ENCODE results near the gene ZBTB37.
"Not testable (repeated sequence)": the region's sequence is repeated elsewhere in the genome, so short reads cannot be mapped to it uniquely, and the experiment has no call there.

Gene ZBTB37

GRCh38 chr1:173862146-173862768 lies 5.9 kb upstream of the ZBTB37 start:
- H3K9me3 Mint-ChIP-seq, H3K27me3 Mint-ChIP-seq: not testable (repeated sequence)
- Mint-ChIP-seq H3K4me1 (peaks cover 19% of the 10 kb centered on the region), H3K27ac (peak overlapping the region; percentile 99), H3K4me3 (peak overlapping the region; percentile 98), H3K36me3 (peaks cover 42% of the 10 kb centered on the region)

- Mint-ChIP-seq H3K9me3 (no peaks in the 10 kb centered on the region), H3K27me3 (no peaks in the 10 kb centered on the region), H3K4me3 (peak overlapping the region; percentile 98), H3K36me3 (peaks cover 48% of the 10 kb centered on the region), H3K27ac (peak overlapping the region; percentile 99), H3K4me1 (peaks cover 19% of the 10 kb centered on the region)
Observed at GRCh38 chr1:173862769-173863223, 5.4 kb upstream of the ZBTB37 start.

- peak overlapping the region; percentile 98 for H3K4me3 Mint-ChIP-seq
- H3K36me3 Mint-ChIP-seq: peaks cover 48% of the 10 kb centered on the region
Observed at GRCh38 chr1:173863224-173864161, 4.7 kb upstream of the ZBTB37 start.

GRCh38 chr1:173864179-173864867 lies 3.9 kb upstream of the ZBTB37 start:
- peak overlapping the region; percentile 98 for H3K4me3 Mint-ChIP-seq
- peaks cover 48% of the 10 kb centered on the region for H3K36me3 Mint-ChIP-seq
- H3K27ac Mint-ChIP-seq: peak overlapping the region; percentile 99
- H3K9me3 Mint-ChIP-seq: no peaks in the 10 kb centered on the region
- peaks cover 26% of the 10 kb centered on the region for H3K4me1 Mint-ChIP-seq
- no peaks in the 10 kb centered on the region for H3K27me3 Mint-ChIP-seq

More at GRCh38 chr1:173863224-173864161, 4.7 kb upstream of the ZBTB37 start:
- no peaks in the 10 kb centered on the region for H3K27me3 Mint-ChIP-seq
- no peaks in the 10 kb centered on the region for H3K9me3 Mint-ChIP-seq
- H3K27ac Mint-ChIP-seq: peak overlapping the region; percentile 99
- H3K4me1 Mint-ChIP-seq: peaks cover 19% of the 10 kb centered on the region

GRCh38 chr1:173865468-173866164 lies 2.6 kb upstream of the ZBTB37 start:
- Mint-ChIP-seq H3K27ac (peak overlapping the region; percentile 99), H3K4me1 (peaks cover 37% of the 10 kb centered on the region), H3K4me3 (peak overlapping the region; percentile 98), H3K36me3 (peaks cover 48% of the 10 kb centered on the region), H3K27me3 (no peaks in the 10 kb centered on the region), H3K9me3 (no peaks in the 10 kb centered on the region)

GRCh38 chr1:173866413-173867115 lies 1.6 kb upstream of the ZBTB37 start:
- Mint-ChIP-seq H3K4me3 (peak overlapping the region; percentile 98), H3K36me3 (peaks cover 51% of the 10 kb centered on the region), H3K4me1 (peaks cover 46% of the 10 kb centered on the region), H3K27ac (peak overlapping the region; percentile 99), H3K9me3 (no peaks in the 10 kb centered on the region), H3K27me3 (no peaks in the 10 kb centered on the region)

- H3K27ac Mint-ChIP-seq: peak overlapping the region; percentile 99
- no peaks in the 10 kb centered on the region for H3K27me3 Mint-ChIP-seq
- H3K4me1 Mint-ChIP-seq: peaks cover 50% of the 10 kb centered on the region
- peak overlapping the region; percentile 98 for H3K4me3 Mint-ChIP-seq
- peaks cover 49% of the 10 kb centered on the region for H3K36me3 Mint-ChIP-seq
- H3K9me3 Mint-ChIP-seq: no peaks in the 10 kb centered on the region
Observed at GRCh38 chr1:173867141-173867752, 933 bp upstream of the ZBTB37 start.

- H3K36me3 Mint-ChIP-seq: peaks cover 51% of the 10 kb centered on the region
- peak within 1 kb of the TSS; percentile 99 for H3K27ac Mint-ChIP-seq
- no peaks in the 10 kb centered on the region for H3K27me3 Mint-ChIP-seq
- H3K4me3 Mint-ChIP-seq: peak within 1 kb of the TSS; percentile 98
- H3K9me3 Mint-ChIP-seq: no peaks in the 10 kb centered on the region
- peaks cover 55% of the 10 kb centered on the region for H3K4me1 Mint-ChIP-seq
Observed at GRCh38 chr1:173867753-173868265, 371 bp upstream of the ZBTB37 start, which contains the start of gene GAS5. GAS5 (minus strand) TSS chr1:173867989.

- H3K4me3 Mint-ChIP-seq: peak overlapping the region; percentile 98
- no peaks in the 10 kb centered on the region for H3K27me3 Mint-ChIP-seq
- H3K4me1 Mint-ChIP-seq: peaks cover 61% of the 10 kb centered on the region
- peak overlapping the region; percentile 90 for H3K27ac Mint-ChIP-seq
- H3K9me3 Mint-ChIP-seq: no peaks in the 10 kb centered on the region
- peaks cover 49% of the 10 kb centered on the region for H3K36me3 Mint-ChIP-seq
Observed at GRCh38 chr1:173869021-173869359, 810 bp downstream of the ZBTB37 start.

- peaks cover 36% of the 10 kb centered on the region for H3K36me3 Mint-ChIP-seq
- H3K4me3 Mint-ChIP-seq: no peak overlapping the region
- H3K27me3 Mint-ChIP-seq: no peaks in the 10 kb centered on the region
- H3K9me3 Mint-ChIP-seq: no peaks in the 10 kb centered on the region
- peak overlapping the region; percentile 18 for H3K27ac Mint-ChIP-seq
- H3K4me1 Mint-ChIP-seq: peaks cover 49% of the 10 kb centered on the region
Observed at GRCh38 chr1:173870252-173871075, 2.3 kb downstream of the ZBTB37 start.

GRCh38 chr1:173871091-173871490 lies 2.9 kb downstream of the ZBTB37 start:
- Mint-ChIP-seq H3K4me3 (no peak overlapping the region), H3K36me3 (peaks cover 36% of the 10 kb centered on the region), H3K4me1 (peaks cover 54% of the 10 kb centered on the region)

GRCh38 chr1:173871500-173871899 lies 3.3 kb downstream of the ZBTB37 start:
- H3K4me3 Mint-ChIP-seq: no peak overlapping the region
- H3K27ac Mint-ChIP-seq: peak overlapping the region; percentile 30
- H3K4me1 Mint-ChIP-seq: peaks cover 55% of the 10 kb centered on the region
- H3K27me3 Mint-ChIP-seq: no peaks in the 10 kb centered on the region
- no peaks in the 10 kb centered on the region for H3K9me3 Mint-ChIP-seq
- H3K36me3 Mint-ChIP-seq: peaks cover 32% of the 10 kb centered on the region

More at GRCh38 chr1:173871091-173871490, 2.9 kb downstream of the ZBTB37 start:
- Mint-ChIP-seq H3K27ac (peak overlapping the region; percentile 9), H3K27me3 (no peaks in the 10 kb centered on the region), H3K9me3 (no peaks in the 10 kb centered on the region)

- Mint-ChIP-seq H3K27me3 (no peaks in the 10 kb centered on the region), H3K27ac (no peak overlapping the region)
Observed at GRCh38 chr1:173876732-173877131, 8.6 kb downstream of the ZBTB37 start.

More at GRCh38 chr1:173876732-173877131, 8.6 kb downstream of the ZBTB37 start:
- Mint-ChIP-seq H3K4me3 (no peak overlapping the region), H3K36me3 (peaks cover 24% of the 10 kb centered on the region), H3K4me1 (peaks cover 23% of the 10 kb centered on the region), H3K9me3 (no peaks in the 10 kb centered on the region)
